ENCODE data around the gene PALLD. TPM values are rescaled to one million over a fixed set of nuclear protein-coding genes. Genes with fewer than 3 reads are reported as not detected.
A peak's percentile ranks its signal among the peaks of the same experiment; 100 is the strongest.

PALLD gene
- total and polyA plus RNA-seq, 2 of the 13 experiments (the other 11 are each of a cell fraction or from before 2014, with no cell fraction given): 0.50 to 1.5 TPM

DNA sequence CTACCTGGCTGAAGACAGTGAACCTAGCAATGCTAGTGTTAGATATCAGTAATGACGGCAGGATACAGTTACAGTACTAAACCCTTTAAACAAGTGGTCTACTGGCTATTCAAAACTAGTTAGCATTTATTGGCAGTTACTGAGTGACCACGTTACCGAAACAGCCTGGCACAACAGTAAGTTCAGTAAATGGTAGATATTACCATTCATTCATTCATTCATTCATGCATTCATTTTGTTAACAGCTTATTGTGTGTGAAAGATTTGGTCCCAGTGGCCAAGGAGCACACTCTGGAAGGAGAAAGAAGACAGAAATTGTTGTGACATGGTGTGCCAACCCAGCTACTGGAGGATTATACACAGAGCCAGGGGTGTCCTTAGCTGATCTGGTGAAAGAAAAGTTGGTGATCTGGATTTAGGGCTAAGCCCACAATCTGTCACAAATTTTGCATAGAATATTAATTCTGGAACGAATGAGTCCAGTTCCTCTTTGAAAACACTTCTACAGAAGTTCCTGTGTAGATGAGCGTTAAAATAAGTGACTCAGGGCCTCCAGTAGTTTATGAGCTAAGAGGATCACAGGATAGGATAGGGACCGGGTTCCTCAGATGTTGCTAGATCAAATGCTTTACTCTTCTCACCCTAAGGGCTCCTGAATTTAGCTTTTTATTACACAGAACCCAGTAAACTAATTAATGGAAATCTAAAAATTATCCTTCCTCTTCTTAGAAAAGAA, 334.1 kb downstream of the PALLD start:
- in situ Hi-C loops (cut with HindIII; ENCODE audit: extremely low pct_ligation_motif_present, low pct_unique_long_range_greater_than_20kb): no loop called here
- H4K20me1 ChIP-seq (ENCODE audit: insufficient read depth, low read length): no peaks in the 10 kb centered on the region
- BruUV-seq (replicated peaks): no TSS peak
- H3K36me3 ChIP-seq (replicated peaks in 1 of 2; ENCODE audit: control insufficient read depth in 1 of 2, insufficient read depth in 2 of 2, low read length in 2 of 2): no peaks in the 10 kb centered on the region
- no peak overlapping the region for H3K9ac ChIP-seq (ENCODE audit: insufficient read depth, low read depth, low read length)
- POLR2A ChIA-PET: interaction anchor here (3.4 kb wide), 1 partner anchor 14 kb away, joined by 15 read pairs; no protein-coding TSS in a partner anchor
- H3K9me3 ChIP-seq (ENCODE audit: low read length): no peaks in the 10 kb centered on the region
- H3K79me2 ChIP-seq (ENCODE audit: insufficient read depth, low read length): no peaks in the 10 kb centered on the region
- ATAC-seq (peak; percentile 6; the same call in 2 of the 3 replicates), DNase-seq (ENCODE audit: low spot score) (no peak), FAIRE-seq (no peak)
- CTCF ChIA-PET (ENCODE audit: low intra/inter-chr PET ratio, low total read pairs): no interaction called here
- TF ChIP-seq ZNF468 (CRISPR knock-in tag; IDR thresholded peaks at IDR 0.05) (no peak), ZNF24 (IDR thresholded peaks at IDR 0.05) (peak; percentile 52; the same call in 1 of the 2 replicates), ZNF501 (CRISPR knock-in tag; IDR thresholded peaks at IDR 0.05) (no peak)
- intact Hi-C loops (cut with micrococcal nuclease; ENCODE audit: unreplicated experiment): loop anchor here (1.0 to 5.0 kb wide), 2 partner anchors 14 to 86 kb away; no protein-coding TSS in a partner anchor
- H2AFZ ChIP-seq (ENCODE audit: low read length): no peak overlapping the region
- peaks cover 3 to 37% of the 10 kb centered on the region in 2 experiments; a peak in 3 of 5 replicates for H3K27me3 ChIP-seq (ENCODE audit: control insufficient read depth in 1 of 2, insufficient read depth in 2 of 2, low read length in 2 of 2)
- H3K4me2 ChIP-seq (ENCODE audit: low read depth, low read length): peak overlapping the region; percentile 75; the same call in 1 of the 2 replicates
- H3K4me1 ChIP-seq (ENCODE audit: insufficient read depth, low read length): peaks cover 26% of the 10 kb centered on the region
- 53% methylated on average over 6 of the region's 6 CpGs for WGBS (ENCODE audit: low lambda C conversion rate)
- no peak overlapping the region for H3K27ac ChIP-seq (ENCODE audit: extremely low read length, insufficient read depth, low read length)
- peak overlapping the region in 1 of 3 experiments; percentile 68; a peak in 1 of 6 replicates for H3K4me3 ChIP-seq (replicated peaks in 1 of 3; ENCODE audit: insufficient read depth in 1 of 3, low read depth in 2 of 3, low read length in 3 of 3)

GRCh38 chr4:168831585-168831918, 334.7 kb downstream of the PALLD start:
- Histone ChIP-seq H3K4me3 (replicated peaks in 1 of 3; ENCODE audit: insufficient read depth in 1 of 3, low read depth in 2 of 3, low read length in 3 of 3) (peak overlapping the region; percentile 32 to 68 (median 55); a peak in 5 of 6 replicates), H3K9me3 (ENCODE audit: low read length) (no peaks in the 10 kb centered on the region), H3K4me1 (ENCODE audit: insufficient read depth, low read length) (peaks cover 20% of the 10 kb centered on the region), H2AFZ (ENCODE audit: low read length) (peak overlapping the region; percentile 51), H3K79me2 (ENCODE audit: insufficient read depth, low read length) (no peaks in the 10 kb centered on the region), H3K9ac (ENCODE audit: insufficient read depth, low read depth, low read length) (no peak overlapping the region), H3K27ac (ENCODE audit: extremely low read length, insufficient read depth, low read length) (no peak overlapping the region), H3K27me3 (ENCODE audit: control insufficient read depth in 1 of 2, insufficient read depth in 2 of 2, low read length in 2 of 2) (peaks cover 3 to 37% of the 10 kb centered on the region in 2 experiments; a peak in 3 of 5 replicates), H3K4me2 (ENCODE audit: low read depth, low read length) (peak overlapping the region; percentile 75), H3K36me3 (replicated peaks in 1 of 2; ENCODE audit: control insufficient read depth in 1 of 2, insufficient read depth in 2 of 2, low read length in 2 of 2) (no peaks in the 10 kb centered on the region), H4K20me1 (ENCODE audit: insufficient read depth, low read length) (no peaks in the 10 kb centered on the region)
- FAIRE-seq: no peak
- intact Hi-C loops (cut with micrococcal nuclease; ENCODE audit: unreplicated experiment): loop anchor here (1.0 to 5.0 kb wide), 2 partner anchors 14 to 86 kb away; no protein-coding TSS in a partner anchor
- CTCF ChIA-PET (ENCODE audit: low intra/inter-chr PET ratio, low total read pairs): no interaction called here
- no TSS peak for BruUV-seq (replicated peaks)
- POLR2A ChIA-PET: interaction anchor here (3.4 kb wide), 1 partner anchor 14 kb away, joined by 15 read pairs; no protein-coding TSS in a partner anchor
- DNase-seq (ENCODE audit: low spot score): no peak
- peak; percentile 30 for ATAC-seq
- TF ChIP-seq ZNF570 (CRISPR knock-in tag; IDR thresholded peaks at IDR 0.05; ENCODE audit: borderline replicate concordance) (no peak), ETV6 (CRISPR knock-in tag; conservative IDR thresholded peaks at IDR 0.05) (no peak), ZNF816 (CRISPR knock-in tag; IDR thresholded peaks at IDR 0.05; ENCODE audit: borderline replicate concordance) (no peak), NFE2L1 (CRISPR knock-in tag; IDR thresholded peaks at IDR 0.05; ENCODE audit: borderline replicate concordance) (no peak), CREB1 (IDR thresholded peaks at IDR 0.05) (no peak), CREB1 (CRISPR knock-in tag; IDR thresholded peaks at IDR 0.05) (no peak), NPAS2 (CRISPR knock-in tag; IDR thresholded peaks at IDR 0.05; ENCODE audit: borderline replicate concordance) (no peak), ZNF569 (CRISPR knock-in tag; IDR thresholded peaks at IDR 0.05; ENCODE audit: borderline replicate concordance) (no peak), RNF2 (conservative IDR thresholded peaks at IDR 0.05; ENCODE audit: low read depth) (0 out of 2 replicates have a peak, but pooled peaks have one; percentile 33), EZH2 (conservative IDR thresholded peaks at IDR 0.05; ENCODE audit: low read depth, low read length) (0 out of 2 replicates have a peak, but pooled peaks have one; percentile 83), ERF (CRISPR knock-in tag; IDR thresholded peaks at IDR 0.05) (no peak)
- in situ Hi-C loops (cut with HindIII; ENCODE audit: extremely low pct_ligation_motif_present, low pct_unique_long_range_greater_than_20kb): no loop called here
- WGBS (ENCODE audit: low lambda C conversion rate): under 1% methylated on average over 14 of the region's 14 CpGs
